Stimulated activated CD8-positive, alpha-beta memory T cell treated with anti-CD3 and anti-CD28 coated beads, Interleukin-12 subunit alpha, Interleukin-12 subunit beta, amount 100 ng/mL, for 24 hours (primary cell): ENCODE data around the gene SNX25.
"Not testable (repeated sequence)": the region's sequence is repeated elsewhere in the genome, so short reads cannot be mapped to it uniquely, and the experiment has no call there.

Experiments used
- DNase-seq: peaks from one replicate; pipeline ENCODE4 v3.0.0-alpha.2; 2020; ENCODE audit errors: extremely low read depth

The SNX25 gene

GRCh38 chr4:185205073-185205472 is 4.3 kb upstream of the SNX25 start:
- not testable (repeated sequence) for DNase-seq

GRCh38 chr4:185205697-185206342 is 3.6 kb upstream of the SNX25 start:
- no peak for DNase-seq

GRCh38 chr4:185207466-185207865 is 1.9 kb upstream of the SNX25 start:
- DNase-seq: no peak

- DNase-seq: not testable (repeated sequence)
Observed at GRCh38 chr4:185209852-185210101, 379 bp downstream of the SNX25 start.

- no peak for DNase-seq
Observed at GRCh38 chr4:185210102-185210981, 944 bp downstream of the SNX25 start.

- DNase-seq: no peak
Observed at GRCh38 chr4:185211035-185211434, 1.6 kb downstream of the SNX25 start.

GRCh38 chr4:185211641-185212040 is 2.2 kb downstream of the SNX25 start:
- no peak for DNase-seq

- no peak for DNase-seq
Observed at GRCh38 chr4:185212581-185212980, 3.2 kb downstream of the SNX25 start.

- no peak for DNase-seq
Observed at GRCh38 chr4:185213877-185214276, 4.5 kb downstream of the SNX25 start.

GRCh38 chr4:185215261-185215660 is 5.9 kb downstream of the SNX25 start:
- DNase-seq: no peak

GRCh38 chr4:185217408-185217975 is 8.1 kb downstream of the SNX25 start:
- no peak for DNase-seq

GRCh38 chr4:185218312-185218711 is 8.9 kb downstream of the SNX25 start:
- no peak for DNase-seq

GRCh38 chr4:185219551-185220344 is 10.3 kb downstream of the SNX25 start:
- no peak for DNase-seq

GRCh38 chr4:185221491-185221890 is 12.1 kb downstream of the SNX25 start:
- DNase-seq: no peak

- DNase-seq: no peak
Observed at GRCh38 chr4:185221912-185222311, 12.5 kb downstream of the SNX25 start.

GRCh38 chr4:185222598-185222997 is 13.2 kb downstream of the SNX25 start:
- no peak for DNase-seq

GRCh38 chr4:185224597-185224996 is 15.2 kb downstream of the SNX25 start:
- no peak for DNase-seq

GRCh38 chr4:185225940-185226339 is 16.5 kb downstream of the SNX25 start:
- DNase-seq: no peak

- no peak for DNase-seq
Observed at GRCh38 chr4:185227131-185227551, 17.7 kb downstream of the SNX25 start.

- no peak for DNase-seq
Observed at GRCh38 chr4:185227713-185228278, 18.4 kb downstream of the SNX25 start.

- DNase-seq: no peak
Observed at GRCh38 chr4:185229021-185229818, 19.8 kb downstream of the SNX25 start.
